Heart left ventricle (tissue), 16 donors: ENCODE data around the gene MICAL3. TPM values are rescaled to one million over a fixed set of nuclear protein-coding genes. Genes with fewer than 3 reads are reported as not detected.

Experiments
- ATAC-seq, 4 donors: fragments of 200-7000 bp; cut with Tn5 transposase; one replicate each; pipeline ENCODE4 v1.9.1; 2020 to 2022; ENCODE audit warnings: moderate library complexity in 4 of 4, mild to moderate bottlenecking in 3 of 4, moderate number of reproducible peaks in 1 of 4
- DNase-seq, 5 donors: peaks; one replicate each; pipeline ENCODE4 v3.0.0-alpha.2; 2020
- H3K27ac ChIP-seq, 12 donors: fragments of 200-600 bp; sonication (generic) in 4 of 12; one replicate each; pipeline versions ENCODE4 v1.5.0 to v1.8.0; 2016 to 2022; ENCODE audit warnings: mild to moderate bottlenecking in 2 of 12
- H3K27me3 ChIP-seq, 9 donors: fragments of 200-600 bp; sonication (generic) in 2 of 9; one replicate each; pipeline versions ENCODE4 v1.5.1 to v1.8.0; 2016 to 2022; ENCODE audit warnings: mild to moderate bottlenecking in 3 of 9
- H3K36me3 ChIP-seq, 9 donors: fragments of 200-600 bp; sonication (generic) in 2 of 9; one replicate each; pipeline versions ENCODE4 v1.5.0 to v1.8.0; 2018 to 2022; ENCODE audit warnings: mild to moderate bottlenecking in 2 of 9
- H3K4me1 ChIP-seq, 12 donors: fragments of 200-600 bp; sonication (generic) in 4 of 12; one replicate each; pipeline versions ENCODE4 v1.5.0 to v1.8.0; 2016 to 2022; ENCODE audit warnings: mild to moderate bottlenecking in 3 of 12
- H3K4me3 ChIP-seq, 12 donors: fragments of 200-600 bp; sonication (generic) in 4 of 12; one replicate each; pipeline versions ENCODE4 v1.5.0 to v1.8.0; 2017 to 2022; ENCODE audit warnings: mild to moderate bottlenecking in 9 of 12, moderate library complexity in 4 of 12
- H3K9me3 ChIP-seq, 12 donors: fragments of 200-600 bp; sonication (generic) in 4 of 12; one replicate each; pipeline versions ENCODE4 v1.5.0 to v1.8.0; 2016 to 2022; ENCODE audit warnings: mild to moderate bottlenecking in 1 of 12
- POLR2A ChIP-seq, 2 donors: fragments of 450-650 bp; IDR thresholded peaks; one replicate each; pipeline ENCODE4 v1.6.1; 2017; ENCODE audit warnings: antibody characterized with exemption in 2 of 2, mild to moderate bottlenecking in 2 of 2, moderate library complexity in 2 of 2
- WGBS, 4 donors: extraction: QIAGEN DNeasy Blood & Tissue Kit in 2 of 4; methylation state at CpG; one replicate each; pipeline versions ENCODE4 v1.1.5 to v1.1.7; 2013 to 2018; 5-methylcytosine and 5-hydroxymethylcytosine counted together
- intact Hi-C, 10 donors: fragments of 100-400 bp; cut with DNase I; formaldehyde crosslinking; loops; one replicate each; pipeline versions ENCODE4 v1.11.1 to v1.14.2; 2022
- polyA plus RNA-seq, 2 donors: library from polyadenylated mRNA; stranded (reverse); fragments of 200-250 nt; gene quantifications; one replicate each; pipeline ENCODE4 v1.2.3, GENCODE V29; 2013
- total RNA-seq, 9 donors: library from RNA; depleted of rRNA in 2 of 9; stranded (reverse); fragments of >200 nt in 2 of 9; fragmentation: NEBNext Ultra II Directional in 3 of 9; extraction: Animal tissue kit (Norgen Biotek cat#: 25700) in 3 of 9; gene quantifications; one replicate each; pipeline versions ENCODE4 v1.1.0 to v1.2.4, GENCODE V29; 2016 to 2023
- TF ChIP-seq, protein P1 (sequence below), 12 donors: fragments of 200-600 bp; sonication (generic) in 4 of 12; IDR thresholded peaks; one replicate each; pipeline versions ENCODE4 v1.5.0 to v1.8.0; 2018 to 2022; ENCODE audit warnings: antibody characterized with exemption in 12 of 12, mild to moderate bottlenecking in 5 of 12
- donor health status: ischemic (EF 13 %, LVEDD 7.1; RV severe dilation, severe dysfunction).
- donor health status: healthy with polysubstance abuse.
- donor health status: DM: no; HTN: yes; CAD: no.
- donor health status: DM: no; HTN: no; CAD: no.
- donor health status: ischemic (EF 25% LVEDD 6.9; RV normal size, moderate dysfunction).
- donor health status: ischemic (EF 25% LVEDD 5.7; RV mildly dilated, moderate dysfunction).
- donor health status: healthy.
- donor health status: DM: yes; HTN: yes; CAD: no.
- donor health status: ischemic (EF 35%, LVEDD 5.7; RV mildly dilated, moderate dysfunction).
- donor health status: nonischemic (EF 11% LVEDD 7.7; RV severe dilation, severe dysfunction).
- donor health status: DM: yes; HTN: yes; CAD: no.
- donor health status: PGD.
- donor health status: ischemic (EF 29% LVEDD 5.4; RV normal size, mild dysfunction).
- donor health status: nonischemic (EF 23%, LVEDD 6.1; RV moderate dilation, normal function).

Gene MICAL3
- total and polyA plus RNA-seq, 11 donors, result 41.3 to 125 (median 83.3) TPM

DNA sequence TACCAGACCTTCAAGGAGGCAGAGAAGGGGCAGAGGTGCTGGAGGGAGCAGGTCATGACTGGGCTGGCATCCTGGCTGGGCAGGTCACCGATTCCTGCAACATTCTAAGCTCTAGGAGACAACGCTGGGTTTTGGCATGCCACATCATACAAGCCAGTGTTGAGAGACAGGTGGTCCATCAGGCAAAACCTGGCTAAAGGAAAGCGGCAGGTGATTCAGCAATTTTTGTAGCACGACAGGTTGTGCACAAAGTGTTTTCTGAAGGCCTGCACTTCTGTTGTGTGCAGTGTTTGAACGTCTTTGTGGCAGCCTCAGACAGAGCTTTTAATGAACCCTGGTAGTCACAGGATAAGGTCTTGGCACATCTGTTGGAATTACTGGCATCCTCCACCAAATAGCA lies 180.2 kb downstream of the MICAL3 start:
- Histone ChIP-seq H3K27ac (peak overlapping the region in 4 of 12 donors; percentile 9 to 85 (median 84)), H3K4me1 (peaks cover 0 to 58% (median 29%) of the 10 kb centered on the region in 12 donors), H3K36me3 (peaks cover 0 to 35% (median 18%) of the 10 kb centered on the region in 9 donors), H3K4me3 (no peak overlapping the region), H3K9me3 (no peaks in the 10 kb centered on the region), H3K27me3 (no peaks in the 10 kb centered on the region)
- TF ChIP-seq POLR2A (IDR thresholded peaks at IDR 0.05), result no peak
- TF ChIP-seq, protein P1, sequence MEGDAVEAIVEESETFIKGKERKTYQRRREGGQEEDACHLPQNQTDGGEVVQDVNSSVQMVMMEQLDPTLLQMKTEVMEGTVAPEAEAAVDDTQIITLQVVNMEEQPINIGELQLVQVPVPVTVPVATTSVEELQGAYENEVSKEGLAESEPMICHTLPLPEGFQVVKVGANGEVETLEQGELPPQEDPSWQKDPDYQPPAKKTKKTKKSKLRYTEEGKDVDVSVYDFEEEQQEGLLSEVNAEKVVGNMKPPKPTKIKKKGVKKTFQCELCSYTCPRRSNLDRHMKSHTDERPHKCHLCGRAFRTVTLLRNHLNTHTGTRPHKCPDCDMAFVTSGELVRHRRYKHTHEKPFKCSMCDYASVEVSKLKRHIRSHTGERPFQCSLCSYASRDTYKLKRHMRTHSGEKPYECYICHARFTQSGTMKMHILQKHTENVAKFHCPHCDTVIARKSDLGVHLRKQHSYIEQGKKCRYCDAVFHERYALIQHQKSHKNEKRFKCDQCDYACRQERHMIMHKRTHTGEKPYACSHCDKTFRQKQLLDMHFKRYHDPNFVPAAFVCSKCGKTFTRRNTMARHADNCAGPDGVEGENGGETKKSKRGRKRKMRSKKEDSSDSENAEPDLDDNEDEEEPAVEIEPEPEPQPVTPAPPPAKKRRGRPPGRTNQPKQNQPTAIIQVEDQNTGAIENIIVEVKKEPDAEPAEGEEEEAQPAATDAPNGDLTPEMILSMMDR (IDR thresholded peaks at IDR 0.05), result no peak
- no peak for DNase-seq
- no peak for ATAC-seq
- intact Hi-C loops, result no loop called here
- WGBS, 4 donors, result 74 to 87% (median 82%) methylated on average over 5 of the region's 5 CpGs

DNA sequence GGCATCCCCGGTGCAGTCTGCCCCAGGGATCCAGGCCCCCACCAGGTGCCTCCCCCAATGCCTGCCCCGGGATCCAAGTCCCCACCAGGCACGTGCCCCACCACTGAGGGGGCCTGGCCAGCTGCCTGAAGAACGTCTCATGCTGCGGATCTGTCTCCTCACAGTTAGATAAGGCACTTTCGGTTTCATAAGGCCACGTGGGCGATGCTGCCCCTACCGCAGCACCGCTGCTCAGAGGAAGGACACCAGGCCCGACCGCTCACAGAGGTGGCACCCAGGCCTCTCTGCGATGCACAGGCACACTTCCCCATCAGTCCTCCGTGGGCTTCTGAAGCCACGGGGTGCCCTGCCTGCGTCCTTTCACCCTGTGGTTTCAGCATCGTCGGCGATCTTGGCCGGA lies 182.0 kb downstream of the MICAL3 start:
- H3K4me1 ChIP-seq, result peaks cover 0 to 50% (median 30%) of the 10 kb centered on the region in 12 donors
- intact Hi-C loops, result no loop called here
- H3K4me3 ChIP-seq, result peak overlapping the region in 1 of 12 donors; percentile 17
- H3K9me3 ChIP-seq, result no peaks in the 10 kb centered on the region
- peaks cover 0 to 52% (median 28%) of the 10 kb centered on the region in 9 donors for H3K36me3 ChIP-seq
- no peak for TF ChIP-seq POLR2A (IDR thresholded peaks at IDR 0.05)
- TF ChIP-seq, protein P1 (IDR thresholded peaks at IDR 0.05), result no peak
- H3K27ac ChIP-seq, result peak overlapping the region in 9 of 12 donors; percentile 21 to 83 (median 46)
- no peaks in the 10 kb centered on the region for H3K27me3 ChIP-seq
- DNase-seq (peak in 1 of 5 donors; percentile 52), ATAC-seq (peak in 3 of 4 donors; percentile 55 to 61 (median 56))
- WGBS, 4 donors, result 48 to 77% (median 61%) methylated on average over 16 to 20 of the region's 20 CpGs

DNA sequence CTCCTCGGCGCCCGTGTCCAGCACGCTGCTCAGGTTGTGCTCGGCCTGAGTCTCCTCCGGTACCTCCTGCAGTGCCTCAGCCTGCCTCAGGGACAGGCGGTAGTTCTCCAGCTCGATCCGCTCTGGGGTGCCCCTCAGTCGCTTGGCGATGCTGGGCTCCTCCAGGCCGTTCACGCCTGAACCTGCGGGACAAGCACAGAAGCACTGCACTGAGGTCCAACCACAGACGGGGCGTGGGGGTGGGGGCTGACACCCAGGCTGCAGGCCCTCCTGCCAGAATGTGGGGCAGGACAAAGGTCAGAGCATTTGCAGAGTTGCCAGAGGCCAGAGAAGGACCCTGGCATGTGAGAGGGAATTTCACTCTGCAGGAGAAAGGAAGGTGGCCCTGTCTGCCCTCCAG lies 182.5 kb downstream of the MICAL3 start:
- DNase-seq (peak in 1 of 5 donors; percentile 18), ATAC-seq (no peak)
- peak overlapping the region in 9 of 12 donors; percentile 21 to 83 (median 46) for H3K27ac ChIP-seq
- H3K36me3 ChIP-seq, result peaks cover 0 to 53% (median 31%) of the 10 kb centered on the region in 9 donors
- no peak overlapping the region for H3K4me3 ChIP-seq
- no peaks in the 10 kb centered on the region for H3K9me3 ChIP-seq
- 89 to 92% (median 92%) methylated on average over 9 to 16 of the region's 16 CpGs for WGBS, 4 donors
- H3K27me3 ChIP-seq, result no peaks in the 10 kb centered on the region
- no peak for TF ChIP-seq POLR2A (IDR thresholded peaks at IDR 0.05)
- TF ChIP-seq, protein P1 (IDR thresholded peaks at IDR 0.05), result no peak
- intact Hi-C loops, result no loop called here
- H3K4me1 ChIP-seq, result peaks cover 0 to 50% (median 26%) of the 10 kb centered on the region in 12 donors

DNA sequence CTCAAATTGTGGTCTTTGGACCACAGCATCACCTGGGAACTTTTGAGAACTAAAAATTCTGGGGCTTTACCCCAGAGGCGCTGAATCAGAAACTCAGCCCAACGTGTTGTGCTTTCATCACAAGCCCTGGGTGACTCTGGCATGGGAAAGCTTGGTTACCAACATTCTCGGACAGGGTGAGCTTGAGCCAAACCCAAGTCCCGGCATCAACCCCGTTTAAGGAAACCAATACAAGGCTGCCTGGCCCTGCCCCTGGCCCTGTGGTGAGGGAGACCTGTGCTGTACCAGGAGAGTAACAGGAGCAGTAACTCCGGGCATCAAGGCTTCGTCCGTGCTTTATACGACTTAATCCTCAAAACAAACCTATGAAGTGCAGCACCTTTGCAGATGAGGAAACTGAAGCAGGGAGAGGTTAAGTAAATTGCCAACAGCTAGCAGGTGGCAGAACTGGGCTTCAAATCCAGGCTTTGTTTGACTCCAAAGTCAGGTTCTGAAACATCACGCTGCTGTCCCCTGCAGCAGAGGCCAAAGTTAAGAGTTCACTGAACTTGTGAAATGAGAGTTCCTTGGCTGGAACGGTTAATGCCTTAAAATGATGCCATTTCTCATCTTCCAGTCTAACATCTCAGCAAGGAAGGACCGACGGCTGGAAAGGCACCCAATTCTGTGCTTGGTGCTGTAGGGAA lies 186.0 kb downstream of the MICAL3 start:
- DNase-seq (peak in 1 of 5 donors; percentile 13), ATAC-seq (no peak)
- Histone ChIP-seq H3K27ac (peak overlapping the region in 3 of 12 donors; percentile 64 to 83 (median 75)), H3K9me3 (no peaks in the 10 kb centered on the region), H3K36me3 (peaks cover 0 to 55% (median 35%) of the 10 kb centered on the region in 9 donors), H3K4me3 (no peak overlapping the region), H3K4me1 (peaks cover 0 to 47% (median 12%) of the 10 kb centered on the region in 12 donors), H3K27me3 (no peaks in the 10 kb centered on the region)
- TF ChIP-seq, protein P1 (IDR thresholded peaks at IDR 0.05), result no peak
- TF ChIP-seq POLR2A (IDR thresholded peaks at IDR 0.05), result no peak
- intact Hi-C loops, result loop anchor here in 4 of 10 donors (5.0 to 10.0 kb wide), 4 partner anchors 44 to 186 kb away; partner anchors contain the start of gene MICAL3 (in 1 of the 4)
- 89 to 90% (median 89%) methylated on average over 13 of the region's 13 CpGs for WGBS, 4 donors
